Retina (tissue), 1 donor: ENCODE measurements around the gene LACTB.

Experiments used
- DNase-seq: peaks from one replicate; pipeline ENCODE4 v3.0.0-alpha.2; 2016

The LACTB gene

GRCh38 chr15:63134245-63134985 lies 12.8 kb downstream of the LACTB start:
- DNase-seq, result no peak

- no peak for DNase-seq
These were observed 13.6 kb downstream of the LACTB start for GRCh38 chr15:63135281-63135680.

- DNase-seq, result no peak
These were observed 14.1 kb downstream of the LACTB start for GRCh38 chr15:63135804-63136203.

GRCh38 chr15:63136742-63137141 lies 15.1 kb downstream of the LACTB start:
- DNase-seq, result no peak

GRCh38 chr15:63140936-63141335 lies 19.3 kb downstream of the LACTB start:
- no peak for DNase-seq

GRCh38 chr15:63145426-63145825 lies 23.8 kb downstream of the LACTB start:
- DNase-seq, result no peak

- no peak for DNase-seq
These were observed 25.0 kb downstream of the LACTB start for GRCh38 chr15:63146684-63147083.

- DNase-seq, result no peak
These were observed 30.0 kb downstream of the LACTB start for GRCh38 chr15:63151665-63152064.

GRCh38 chr15:63155486-63155885 lies 33.8 kb downstream of the LACTB start:
- no peak for DNase-seq

GRCh38 chr15:63156086-63156710 lies 34.5 kb downstream of the LACTB start:
- DNase-seq, result peak; percentile 2

GRCh38 chr15:63156755-63157117 lies 35.1 kb downstream of the LACTB start:
- no peak for DNase-seq

- DNase-seq, result peak; percentile 97
These were observed 35.6 kb downstream of the LACTB start, which contains the start of gene RPS27L for GRCh38 chr15:63157118-63157843. TSS of gene RPS27L (minus strand) at chr15:63157477. CDS start at chr15:63157405, 72 bp downstream.

- DNase-seq, result peak; percentile 85
These were observed 36.3 kb downstream of the LACTB start for GRCh38 chr15:63157891-63158431.

- DNase-seq, result no peak
These were observed 39.0 kb downstream of the LACTB start for GRCh38 chr15:63160638-63161037.

- peak; percentile 10 for DNase-seq
These were observed 41.6 kb downstream of the LACTB start for GRCh38 chr15:63163217-63163616.

GRCh38 chr15:63165166-63165859 lies 43.7 kb downstream of the LACTB start:
- no peak for DNase-seq

GRCh38 chr15:63166219-63166618 lies 44.6 kb downstream of the LACTB start:
- DNase-seq, result no peak

GRCh38 chr15:63169788-63170187 lies 48.1 kb downstream of the LACTB start:
- DNase-seq, result no peak

- DNase-seq, result no peak
These were observed 50.7 kb downstream of the LACTB start for GRCh38 chr15:63172376-63172775.

- DNase-seq, result peak; percentile 39
These were observed 51.3 kb downstream of the LACTB start for GRCh38 chr15:63172851-63173451.

- no peak for DNase-seq
These were observed 54.6 kb downstream of the LACTB start for GRCh38 chr15:63176302-63176701.

- no peak for DNase-seq
These were observed 56.4 kb downstream of the LACTB start for GRCh38 chr15:63178034-63178433.

GRCh38 chr15:63180746-63181145 lies 59.1 kb downstream of the LACTB start:
- no peak for DNase-seq
